NK-92 (cell line): ENCODE measurements around the gene ARHGAP28.

Experiments
- DNase-seq: peaks from one replicate; lab custom pipeline; 2025; ENCODE audit not compliant: unreplicated experiment; lab: John Stamatoyannopoulos, UW

Gene ARHGAP28

GRCh38 chr18:6729247-6730091 lies at the start of gene ARHGAP28:
TSS of gene ARHGAP28 (plus strand) at chr18:6729716. CDS start at chr18:6729822, 106 bp downstream.
- DNase-seq: no peak

- DNase-seq: no peak
Observed at GRCh38 chr18:6681331-6681875, 48.1 kb upstream of the ARHGAP28 start.

GRCh38 chr18:6682437-6683111 lies 46.9 kb upstream of the ARHGAP28 start:
- DNase-seq: no peak

- no peak for DNase-seq
Observed at GRCh38 chr18:6683112-6683876, 46.2 kb upstream of the ARHGAP28 start.

GRCh38 chr18:6687676-6688075 lies 41.8 kb upstream of the ARHGAP28 start:
- DNase-seq: no peak

GRCh38 chr18:6708890-6709289 lies 20.6 kb upstream of the ARHGAP28 start:
- DNase-seq: no peak

GRCh38 chr18:6711467-6711866 lies 18.0 kb upstream of the ARHGAP28 start:
- no peak for DNase-seq

- DNase-seq: no peak
Observed at GRCh38 chr18:6712401-6712800, 17.1 kb upstream of the ARHGAP28 start.

- DNase-seq: no peak
Observed at GRCh38 chr18:6714010-6714409, 15.5 kb upstream of the ARHGAP28 start.

- no peak for DNase-seq
Observed at GRCh38 chr18:6718267-6718666, 11.2 kb upstream of the ARHGAP28 start.

GRCh38 chr18:6719098-6719846 lies 10.2 kb upstream of the ARHGAP28 start:
- no peak for DNase-seq

GRCh38 chr18:6719910-6720683 lies 9.4 kb upstream of the ARHGAP28 start:
- no peak for DNase-seq

- no peak for DNase-seq
Observed at GRCh38 chr18:6721755-6722154, 7.8 kb upstream of the ARHGAP28 start.

GRCh38 chr18:6722690-6723089 lies 6.8 kb upstream of the ARHGAP28 start:
- no peak for DNase-seq

- DNase-seq: no peak
Observed at GRCh38 chr18:6724331-6724730, 5.2 kb upstream of the ARHGAP28 start.

- DNase-seq: no peak
Observed at GRCh38 chr18:6728331-6728730, 1.2 kb upstream of the ARHGAP28 start.

- DNase-seq: no peak
Observed at GRCh38 chr18:6728809-6729246, 688 bp upstream of the ARHGAP28 start.

GRCh38 chr18:6730416-6731221 lies 1.1 kb downstream of the ARHGAP28 start:
- DNase-seq: no peak

GRCh38 chr18:6731222-6731596 lies 1.7 kb downstream of the ARHGAP28 start:
- DNase-seq: no peak
